Uterine smooth muscle cell (primary cell): ENCODE data around the gene BDNF. TPM values are rescaled to one million over a fixed set of nuclear protein-coding genes. Genes with fewer than 3 reads are reported as not detected.

ENCODE experiments used
- total RNA-seq: library from RNA; depleted of rRNA; stranded (reverse); fragments of >200 nt; gene quantifications from 2 replicates; pipeline ENCODE4 v1.2.3, GENCODE V29; 2014

Gene BDNF
- total RNA-seq, result 1.8 and 3.7 TPM in 2 replicates

GRCh38 chr11:27700351-27701301, at the start of gene BDNF:
Gene BDNF (minus strand): TSS chr11:27700455. CDS start chr11:27658564, 41,891 bp downstream.

Other genes starting within 250 kb of the BDNF start
- gene LGR4, start 227.7 kb downstream of the BDNF start, total RNA-seq, result 9.8 and 11.0 TPM in 2 replicates
- 66.4 and 70.2 TPM in 2 replicates for gene LIN7C, start 193.7 kb downstream of the BDNF start, total RNA-seq